ENCODE results near the gene OGFRL1. TPM values are rescaled to one million over a fixed set of nuclear protein-coding genes. Genes with fewer than 3 reads are reported as not detected.
A peak's percentile ranks its signal among the peaks of the same experiment; 100 is the strongest.

The OGFRL1 gene
- total and polyA plus RNA-seq, 2 of the 4 experiments (the other 2 are of a cell fraction) = 5.4 to 5.7 TPM

- no peak overlapping the region for H3K4me3 ChIP-seq (ENCODE audit: insufficient read depth, low read depth, low read length)
- no peaks in the 10 kb centered on the region for H3K36me3 ChIP-seq (ENCODE audit: control insufficient read depth, insufficient read depth, low read length)
- CTCF ChIA-PET = interaction anchor here (0.7 kb wide), 1 partner anchor 83 kb away, joined by 3 read pairs; no protein-coding TSS in a partner anchor
- peak overlapping the region; percentile 40; the same call in 1 of the 2 replicates for H2BK20ac ChIP-seq (ENCODE audit: low read depth, low read length)
- TF ChIP-seq ELK1 (IDR thresholded peaks at IDR 0.05; ENCODE audit: borderline replicate concordance, low read depth, low read length) (no peak), NFE2L2 (IDR thresholded peaks at IDR 0.05; ENCODE audit: low read depth, low read length) (no peak), CHD1 (IDR thresholded peaks at IDR 0.05; ENCODE audit: low read depth, low read length) (no peak), MXI1 (IDR thresholded peaks at IDR 0.05; ENCODE audit: borderline replicate concordance, low read depth, low read length) (no peak)
- peak overlapping the region; percentile 35; the same call in 1 of the 2 replicates for H3K18ac ChIP-seq (ENCODE audit: low read depth, low read length)
- no peak for DNase-seq
- peak overlapping the region; percentile 63; the same call in 1 of the 2 replicates for H3K14ac ChIP-seq (replicated peaks; ENCODE audit: low read depth, low read length)
- H4K5ac ChIP-seq (ENCODE audit: low read depth, low read length) = no peak overlapping the region
- H3K4me2 ChIP-seq (ENCODE audit: low read depth, low read length) = no peak overlapping the region
- POLR2A ChIA-PET (ENCODE audit: unreplicated experiment) = no interaction called here
- H3K4ac ChIP-seq (ENCODE audit: low read depth, low read length) = peak overlapping the region; percentile 39; the same call in 1 of the 2 replicates
- H2BK15ac ChIP-seq (ENCODE audit: low read depth, low read length) = no peak overlapping the region; the same call in 2 of the 3 replicates
- BruUV-seq (replicated peaks) = no TSS peak
- intact Hi-C loops (cut with micrococcal nuclease) = no loop called here
- H2AFZ ChIP-seq (replicated peaks; ENCODE audit: low read length, poor library complexity) = peak overlapping the region; percentile 59
- H2AK5ac ChIP-seq (ENCODE audit: low read depth, low read length) = no peak overlapping the region
- no peak overlapping the region for H3K56ac ChIP-seq (ENCODE audit: extremely low read depth, insufficient read depth, low read length)
- no peak overlapping the region for H3K9ac ChIP-seq (ENCODE audit: low read depth, low read length)
- no peak for ATAC-seq (ENCODE audit: low read depth)
- no peak overlapping the region for H4K91ac ChIP-seq (ENCODE audit: insufficient read depth, low read depth, low read length)
- H3K23ac ChIP-seq (ENCODE audit: low read depth, low read length) = peak overlapping the region; percentile 59; the same call in 1 of the 2 replicates
- peak overlapping the region; percentile 44 for H2BK120ac ChIP-seq (ENCODE audit: low read depth, low read length)
- H4K8ac ChIP-seq (ENCODE audit: low read depth in 2 of 2, low read length in 2 of 2) = peak overlapping the region in 1 of 2 experiments; percentile 19; a peak in 1 of 4 replicates
- WGBS, 2 experiments (ENCODE audit: extremely low coverage in 2 of 2, insufficient read length in 1 of 2) = 33% methylated on average over 2 of the region's 3 CpGs; no CpG with 5 or more reads in 1 of the 2 experiments
- H3K27me3 ChIP-seq (ENCODE audit: control insufficient read depth, insufficient read depth, low read length) = no peaks in the 10 kb centered on the region
- no peak overlapping the region for H2AK9ac ChIP-seq (replicated peaks; ENCODE audit: low read depth, low read length, poor library complexity)
- H3K27ac ChIP-seq (ENCODE audit: insufficient read depth, low read length) = no peak overlapping the region
- no peaks in the 10 kb centered on the region for H3K9me3 ChIP-seq (ENCODE audit: control insufficient read depth, insufficient read depth, low read length)
- H2BK5ac ChIP-seq (ENCODE audit: low read depth, low read length, poor library complexity, severe bottlenecking) = no peak overlapping the region
- H3K79me1 ChIP-seq (ENCODE audit: low read depth in 1 of 2, low read length in 2 of 2) = no peaks in the 10 kb centered on the region
- dilution Hi-C loops (cut with HindIII; ENCODE audit: low sequenced_read_pairs, unreplicated experiment) = no loop called here
- H4K20me1 ChIP-seq (ENCODE audit: insufficient read depth, low read length) = no peaks in the 10 kb centered on the region
- no peaks in the 10 kb centered on the region for H3K9me1 ChIP-seq (ENCODE audit: insufficient read depth, low read length)
- H3K4me1 ChIP-seq (ENCODE audit: control insufficient read depth, insufficient read depth, low read length) = peaks cover 6% of the 10 kb centered on the region
- in situ Hi-C loops (cut with MboI; ENCODE audit: low sequenced_read_pairs) = no loop called here
Observed at GRCh38 chr6:71254323-71254722, 34.3 kb upstream of the OGFRL1 start.
